OCI-LY1 (cell line): Measurements from ENCODE around the gene HOXC6.

ENCODE experiments used
- CTCF ChIP-seq: fragments of 200-600 bp; sonication (generic), shearing (Covaris generic); IDR thresholded peaks from 2 replicates; pipeline ENCODE4 v1.5.1; 2017; ENCODE audit warnings: mild to moderate bottlenecking, antibody characterized with exemption, low read length, moderate library complexity, mixed read lengths
- EZH2 ChIP-seq: fragments of 200-600 bp; sonication (generic), shearing (Covaris generic); IDR thresholded peaks from 2 replicates; pipeline ENCODE4 v1.8.0; 2017; ENCODE audit warnings: borderline replicate concordance, mixed run types, mild to moderate bottlenecking, antibody characterized with exemption, low read length, moderate library complexity, mixed read lengths

- TF ChIP-seq CTCF = no peak
- TF ChIP-seq EZH2 = no peak
Observed at GRCh38 chr12:53986686-53987483, 41.4 kb upstream of the HOXC6 start.
